Activated CD4-positive, alpha-beta T cell treated with anti-CD3 and anti-CD28 coated beads, Interleukin-2, amount 50 U/mL, for 1 hour (primary cell): ENCODE data around the gene WWC1.
"Not testable (repeated sequence)": the region's sequence is repeated elsewhere in the genome, so short reads cannot be mapped to it uniquely, and the experiment has no call there.

Experiments
- DNase-seq: peaks from one replicate; pipeline ENCODE4 v3.0.0-alpha.2; 2020

Gene WWC1

GRCh38 chr5:168339109-168339771, 47.8 kb downstream of the WWC1 start:
- DNase-seq = no peak

- not testable (repeated sequence) for DNase-seq
Measured at GRCh38 chr5:168339772-168340140, 48.3 kb downstream of the WWC1 start.

DNA sequence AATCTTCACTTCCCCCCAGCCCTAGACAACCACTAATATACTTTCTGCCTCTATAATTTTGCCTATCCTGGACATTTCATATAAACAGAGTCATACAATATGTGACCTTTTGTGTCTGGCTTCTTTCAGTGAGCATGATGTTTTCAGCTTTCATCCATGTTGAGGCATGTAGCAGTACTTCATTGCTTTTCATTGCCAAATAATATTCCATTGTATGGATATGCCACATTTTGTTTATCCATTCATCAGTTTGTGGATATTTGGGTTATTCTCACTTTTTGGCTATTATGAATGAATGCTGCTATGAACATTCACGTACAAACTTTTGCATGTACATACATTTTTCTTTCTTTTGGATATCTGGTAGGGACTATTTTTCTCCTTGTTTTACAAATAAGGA, 49.0 kb downstream of the WWC1 start:
- DNase-seq = no peak

- DNase-seq = no peak
Measured at GRCh38 chr5:168341178-168341577, 49.7 kb downstream of the WWC1 start.

DNA sequence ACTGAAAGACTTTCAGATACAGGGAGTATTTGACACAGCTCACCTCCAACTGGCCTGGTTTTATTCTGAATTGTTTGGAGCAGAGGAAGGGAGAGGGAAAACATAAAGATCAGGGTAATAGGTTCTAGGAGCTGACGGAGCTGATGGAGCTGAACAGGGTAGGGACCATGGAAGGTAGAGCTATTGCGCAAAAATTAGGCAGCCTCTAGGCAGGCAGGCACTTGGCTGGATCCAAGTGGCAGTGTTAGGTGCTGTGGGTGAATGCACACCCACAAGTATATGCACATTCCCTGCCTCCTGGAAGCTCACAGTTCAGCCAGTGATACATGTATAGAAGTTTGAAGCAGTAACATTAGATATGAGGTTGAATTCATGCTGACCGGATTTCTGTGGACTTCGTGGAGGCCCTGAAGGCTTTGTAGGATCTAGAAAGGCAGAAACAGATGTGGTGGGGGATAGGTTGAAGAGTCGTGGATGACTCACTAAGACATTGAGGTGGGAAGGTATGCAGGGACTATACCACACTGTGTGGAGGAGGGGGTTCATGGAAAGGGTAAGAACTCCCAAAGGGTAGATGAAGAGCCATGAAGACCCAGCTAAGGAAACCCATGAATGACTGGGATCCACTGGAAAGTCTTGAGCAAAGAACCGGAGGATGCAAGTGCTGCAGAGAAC, 50.8 kb downstream of the WWC1 start:
- no peak for DNase-seq

DNA sequence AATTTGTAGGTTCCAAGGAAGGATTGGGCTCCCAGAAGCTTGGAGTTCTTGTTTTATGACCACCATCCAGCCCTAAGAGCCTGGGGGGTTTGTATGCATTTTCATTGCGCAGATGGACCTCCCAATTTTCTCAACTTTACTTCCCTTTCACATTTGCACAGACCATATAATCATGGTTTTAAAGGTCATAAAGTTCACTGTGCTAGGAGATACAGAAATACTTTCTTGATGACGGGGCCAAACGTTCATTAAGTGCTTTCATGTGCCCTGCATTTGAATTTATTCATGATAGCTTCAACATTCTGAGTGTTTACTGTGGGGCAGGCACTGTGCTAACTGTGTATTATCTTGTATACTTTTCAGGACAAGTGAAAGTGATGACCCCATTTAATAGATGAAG, 51.5 kb downstream of the WWC1 start:
- no peak for DNase-seq

- no peak for DNase-seq
Measured at GRCh38 chr5:168346417-168346816, 55.0 kb downstream of the WWC1 start.

DNA sequence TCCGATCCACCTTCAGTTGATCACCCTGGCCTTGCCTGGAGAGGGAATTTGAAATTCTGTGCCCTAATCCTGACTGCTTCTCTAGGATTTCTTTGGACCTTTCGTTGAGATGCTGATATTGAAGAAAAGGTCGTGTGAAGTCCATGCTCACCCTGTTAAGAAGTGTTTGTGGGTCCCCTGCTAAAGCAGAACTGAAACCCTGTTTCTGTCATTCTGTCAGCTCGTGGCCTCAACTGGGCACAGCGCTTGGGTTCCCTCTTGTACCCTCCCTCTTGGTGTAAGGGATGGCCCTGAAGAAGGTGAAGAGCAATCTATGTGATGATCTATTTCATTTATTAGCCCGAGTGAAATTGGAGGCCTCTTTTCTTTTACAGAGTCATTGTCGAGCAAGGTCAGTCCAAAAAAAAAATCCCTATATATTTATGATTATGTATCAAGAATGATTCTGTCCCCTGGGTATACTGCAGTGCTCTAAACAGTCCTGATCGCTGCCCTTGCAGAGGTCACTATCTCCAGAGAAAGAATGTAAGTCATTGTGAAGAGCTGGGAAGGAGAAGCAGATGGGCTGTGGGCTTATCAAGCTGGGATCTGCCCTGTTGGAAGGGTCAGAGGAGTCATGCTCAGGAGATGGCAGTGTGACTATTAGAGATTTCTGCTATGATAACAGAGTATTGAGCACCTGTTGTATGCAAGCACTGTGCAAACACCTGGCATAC, 56.1 kb downstream of the WWC1 start:
- no peak for DNase-seq

GRCh38 chr5:168348084-168348414, 56.6 kb downstream of the WWC1 start:
- no peak for DNase-seq

GRCh38 chr5:168350315-168350714, 58.9 kb downstream of the WWC1 start:
- DNase-seq = no peak

DNA sequence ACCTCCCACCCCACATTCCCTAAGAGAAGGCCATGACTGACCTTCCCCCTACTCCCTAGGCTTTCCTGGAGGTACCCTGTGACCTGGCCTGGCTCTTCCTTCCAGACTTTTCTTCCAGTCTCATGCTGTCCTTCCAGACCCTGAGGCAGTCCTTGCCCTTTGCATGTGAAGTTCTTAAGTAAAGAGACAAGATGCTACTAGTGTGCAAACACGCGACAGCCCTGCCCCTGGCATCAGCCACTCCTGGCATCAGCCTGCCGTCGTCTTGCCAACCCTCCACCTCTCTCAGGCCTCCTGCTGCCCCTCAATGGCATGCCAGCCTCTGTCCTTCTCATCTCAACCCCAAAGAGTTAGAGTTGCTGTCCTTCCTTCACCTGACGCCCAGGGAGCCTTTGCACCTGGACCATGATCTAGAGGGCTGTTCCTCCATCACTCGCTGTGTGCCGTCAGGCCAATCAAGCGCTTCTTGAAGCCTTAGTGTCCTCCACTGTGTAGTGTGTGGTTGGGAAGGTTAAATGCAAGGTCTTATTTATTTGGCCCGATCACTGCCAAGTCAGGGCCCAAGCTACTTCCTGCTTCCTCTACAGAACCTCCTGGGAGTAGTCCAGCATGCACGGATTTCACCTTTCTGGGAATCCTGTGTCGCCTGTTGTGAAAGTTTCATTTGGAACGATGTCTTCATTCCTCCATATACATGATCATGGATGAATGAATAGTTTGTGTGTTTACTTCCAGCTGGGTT, 61.9 kb downstream of the WWC1 start:
- no peak for DNase-seq

GRCh38 chr5:168354397-168354796, 63.0 kb downstream of the WWC1 start:
- no peak for DNase-seq

GRCh38 chr5:168356171-168356570, 64.7 kb downstream of the WWC1 start:
- DNase-seq = no peak

DNA sequence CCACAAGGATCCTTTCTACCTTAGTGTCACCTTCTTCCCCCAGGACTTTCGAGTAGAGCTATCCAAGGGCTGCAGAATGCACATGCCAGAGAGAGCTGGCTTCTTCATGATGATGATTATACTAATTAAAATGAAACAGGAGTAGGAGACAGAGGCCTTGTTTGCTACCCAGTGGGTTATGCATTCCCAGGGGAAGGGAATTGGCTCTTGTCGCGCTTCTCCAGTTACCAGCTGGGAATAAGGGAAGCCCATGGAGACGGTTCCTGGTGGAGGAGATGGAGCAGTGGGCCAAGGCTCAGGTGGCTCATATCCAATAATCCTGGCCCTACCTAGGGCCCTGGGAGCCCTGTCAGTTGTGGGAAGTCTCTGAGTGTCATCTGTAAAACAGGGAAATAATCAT, 65.1 kb downstream of the WWC1 start:
- DNase-seq = no peak

- DNase-seq = no peak
Measured at GRCh38 chr5:168357876-168358275, 66.4 kb downstream of the WWC1 start.

DNA sequence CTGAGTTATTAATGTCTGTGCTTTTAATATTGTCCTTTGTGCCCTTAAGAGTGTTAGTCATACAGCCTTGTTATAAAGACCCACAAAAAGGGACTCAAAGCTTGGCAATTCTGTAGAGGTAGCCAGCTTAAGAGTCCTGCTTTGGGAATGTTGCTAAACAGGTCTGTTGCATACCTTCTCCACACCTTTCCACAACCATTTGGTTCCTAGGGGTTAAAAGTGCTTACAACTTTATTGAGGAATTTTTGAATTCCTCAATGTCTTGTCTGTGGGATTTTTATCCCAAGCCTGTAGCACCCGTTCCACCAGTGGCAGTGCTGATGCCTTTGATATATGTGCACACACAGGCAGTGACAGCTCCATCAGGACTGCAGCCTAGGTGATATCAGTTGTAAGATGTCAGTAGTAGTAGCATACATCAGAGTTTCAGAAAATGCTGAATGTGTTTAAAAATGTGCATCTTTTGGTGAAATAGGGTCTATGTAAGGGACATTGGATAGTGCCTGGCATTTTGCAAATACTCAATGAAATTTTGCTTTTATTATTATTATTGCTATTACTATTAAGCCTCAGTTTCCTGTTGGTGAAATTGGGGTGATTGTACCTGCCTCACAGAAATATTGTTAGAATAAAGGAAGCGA, 68.5 kb downstream of the WWC1 start:
- no peak for DNase-seq

GRCh38 chr5:168360521-168361285, 69.3 kb downstream of the WWC1 start:
- DNase-seq = no peak

DNA sequence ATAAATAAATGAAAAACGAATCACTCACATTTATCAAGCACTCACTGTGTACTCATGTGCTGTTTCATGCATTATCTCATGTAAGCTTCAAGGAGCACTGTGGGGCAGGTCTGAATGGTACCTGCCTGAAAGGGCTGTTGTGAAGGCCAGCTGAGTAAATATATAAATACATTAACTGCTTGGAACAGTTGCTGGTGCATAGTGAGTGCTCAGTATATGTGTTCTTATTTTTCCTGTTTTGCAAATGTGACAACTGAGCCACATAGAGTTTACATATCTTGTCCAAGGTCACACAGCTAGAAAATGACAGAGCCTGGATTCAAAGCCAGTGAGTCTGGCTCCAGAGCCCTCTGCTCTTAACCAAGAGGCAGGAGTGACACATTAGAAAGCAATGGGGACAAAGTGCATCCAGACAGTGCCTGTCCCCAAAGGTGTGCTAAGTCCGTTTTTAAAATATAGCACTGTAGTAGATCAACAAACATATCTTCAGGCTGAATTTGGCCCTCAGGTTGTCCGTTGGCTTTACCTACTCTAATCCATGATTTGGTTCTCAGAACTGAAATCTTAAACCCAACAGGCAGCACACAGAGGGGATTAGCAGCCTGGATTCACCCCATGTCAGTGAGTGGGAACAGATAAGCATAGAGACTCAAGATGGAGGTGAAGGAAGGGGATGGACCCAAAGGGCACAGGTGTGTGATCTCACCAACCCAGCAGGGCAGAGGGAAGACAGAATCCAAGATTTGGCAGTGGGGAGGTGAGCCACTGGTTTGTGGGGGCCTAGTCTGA, 70.8 kb downstream of the WWC1 start:
- DNase-seq = no peak

DNA sequence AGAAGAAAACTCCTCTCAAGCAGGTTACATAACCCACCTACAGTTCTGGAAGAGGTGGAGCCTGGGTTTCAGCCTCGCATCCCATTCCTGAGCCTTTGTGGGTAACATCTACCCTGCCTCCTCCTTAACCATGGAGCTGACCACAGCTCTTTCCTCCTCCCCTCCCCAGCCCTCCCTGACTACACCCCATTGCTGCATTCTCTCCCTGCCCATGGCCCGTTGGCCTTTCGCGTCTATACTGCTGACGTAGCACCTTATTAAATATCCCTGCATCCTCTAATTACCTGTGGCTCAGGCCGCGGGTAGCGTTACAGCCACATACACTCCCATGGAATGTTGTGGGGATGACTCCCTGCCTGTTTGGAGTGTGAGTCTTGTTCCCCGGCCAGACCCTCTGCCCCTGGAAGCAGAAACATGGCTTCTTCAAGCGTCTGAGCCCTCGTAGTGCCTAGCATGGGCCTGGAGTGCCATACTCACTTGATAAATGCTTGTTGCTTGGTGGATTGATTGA, 72.8 kb downstream of the WWC1 start:
- no peak for DNase-seq

DNA sequence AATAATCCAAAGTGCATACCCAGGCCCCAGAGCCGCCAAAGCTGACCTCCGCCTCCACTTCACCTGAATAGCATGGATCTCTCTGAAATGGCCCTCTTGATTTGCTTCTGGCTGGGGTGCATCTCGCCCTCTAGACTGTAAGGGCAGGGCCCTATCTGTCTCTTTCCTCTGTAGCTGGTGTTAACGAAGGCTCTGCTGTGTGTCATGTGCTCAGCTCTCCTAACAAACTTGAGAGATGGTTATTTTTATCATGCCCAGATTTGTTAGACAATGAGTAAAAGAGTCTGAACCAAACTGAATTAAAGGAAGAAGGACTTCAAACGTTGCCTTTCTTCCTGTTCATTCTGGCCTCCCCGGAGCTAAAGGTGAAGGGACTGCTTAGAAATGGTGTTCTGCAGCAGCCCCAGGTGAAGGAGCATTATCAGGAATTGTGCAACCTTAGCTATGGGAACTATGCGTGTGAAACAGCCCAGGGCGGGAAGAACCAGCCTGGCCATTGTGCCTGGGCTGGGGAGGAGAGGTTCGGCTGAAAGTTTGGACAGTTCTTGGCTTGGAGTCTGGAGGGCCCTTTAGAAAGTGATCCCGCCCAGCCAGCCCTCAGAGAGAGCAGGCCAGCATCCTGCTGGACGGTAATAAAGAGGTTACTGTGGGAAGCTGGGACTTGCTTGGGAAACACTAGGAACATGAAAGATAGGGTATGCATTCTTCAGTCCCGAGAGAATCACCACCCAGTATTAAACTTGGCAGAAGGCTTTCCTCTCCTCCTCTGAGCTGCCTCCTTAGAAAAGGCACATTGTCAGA, 73.5 kb downstream of the WWC1 start:
- DNase-seq = no peak
